Gastroesophageal sphincter (tissue), 3 donors: Measurements from ENCODE around the gene HSPA12B.

Experiments used
- EP300 ChIP-seq: sonication (generic); formaldehyde crosslinking; IDR thresholded peaks from one replicate; pipeline ENCODE4 v1.6.1; 2017; ENCODE audit warnings: antibody characterized with exemption, mild to moderate bottlenecking
- POLR2A ChIP-seq, 2 donors: fragments of 450-650 bp; IDR thresholded peaks; one replicate each; pipeline ENCODE4 v1.6.1; 2017; ENCODE audit warnings: antibody characterized with exemption in 2 of 2, mild to moderate bottlenecking in 2 of 2, moderate library complexity in 1 of 2
- POLR2AphosphoS5 ChIP-seq: sonication (generic); formaldehyde crosslinking; IDR thresholded peaks from one replicate; pipeline ENCODE4 v1.6.1; 2017; ENCODE audit warnings: antibody characterized with exemption
- TF ChIP-seq, protein P1 (sequence below), 4 experiments: fragments of 200-600 bp in 2 of 4; fragments of 450-650 bp in 2 of 4; sonication (generic) in 1 of 4; IDR thresholded peaks; one replicate each; pipeline ENCODE4 v1.5.1; 2017 to 2019; ENCODE audit warnings: antibody characterized with exemption in 4 of 4, mild to moderate bottlenecking in 2 of 4, moderate library complexity in 2 of 4

DNA sequence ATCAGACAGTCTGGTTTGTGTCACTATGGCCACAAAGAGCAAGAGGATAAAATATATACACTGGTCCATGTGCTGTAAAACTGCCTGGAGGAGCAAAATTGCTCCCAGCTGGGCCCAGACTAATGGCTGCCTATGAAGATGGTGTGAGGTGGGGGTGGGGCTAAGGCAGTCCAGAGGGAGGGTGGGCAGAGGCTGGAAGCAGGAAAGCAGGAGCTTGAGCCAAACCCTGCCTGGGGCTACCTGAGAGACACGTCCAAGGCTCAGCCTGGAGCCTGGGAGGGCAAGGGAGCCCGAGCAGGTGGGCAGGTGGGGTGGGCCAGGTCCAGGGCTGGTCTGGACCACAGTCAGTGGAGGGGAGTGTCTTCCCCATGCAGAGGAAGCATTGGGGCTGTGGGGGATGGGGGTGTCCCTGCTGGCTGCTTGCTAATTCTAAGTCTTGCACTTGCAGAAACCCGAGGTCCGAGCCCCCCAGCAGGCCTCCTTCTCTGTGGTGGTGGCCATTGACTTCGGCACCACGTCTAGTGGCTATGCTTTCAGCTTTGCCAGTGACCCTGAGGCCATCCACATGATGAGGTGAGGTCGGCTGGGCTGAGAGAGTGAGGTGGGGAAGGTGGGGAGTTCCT is 9.5 kb downstream of the HSPA12B start:
- TF ChIP-seq, protein P1, sequence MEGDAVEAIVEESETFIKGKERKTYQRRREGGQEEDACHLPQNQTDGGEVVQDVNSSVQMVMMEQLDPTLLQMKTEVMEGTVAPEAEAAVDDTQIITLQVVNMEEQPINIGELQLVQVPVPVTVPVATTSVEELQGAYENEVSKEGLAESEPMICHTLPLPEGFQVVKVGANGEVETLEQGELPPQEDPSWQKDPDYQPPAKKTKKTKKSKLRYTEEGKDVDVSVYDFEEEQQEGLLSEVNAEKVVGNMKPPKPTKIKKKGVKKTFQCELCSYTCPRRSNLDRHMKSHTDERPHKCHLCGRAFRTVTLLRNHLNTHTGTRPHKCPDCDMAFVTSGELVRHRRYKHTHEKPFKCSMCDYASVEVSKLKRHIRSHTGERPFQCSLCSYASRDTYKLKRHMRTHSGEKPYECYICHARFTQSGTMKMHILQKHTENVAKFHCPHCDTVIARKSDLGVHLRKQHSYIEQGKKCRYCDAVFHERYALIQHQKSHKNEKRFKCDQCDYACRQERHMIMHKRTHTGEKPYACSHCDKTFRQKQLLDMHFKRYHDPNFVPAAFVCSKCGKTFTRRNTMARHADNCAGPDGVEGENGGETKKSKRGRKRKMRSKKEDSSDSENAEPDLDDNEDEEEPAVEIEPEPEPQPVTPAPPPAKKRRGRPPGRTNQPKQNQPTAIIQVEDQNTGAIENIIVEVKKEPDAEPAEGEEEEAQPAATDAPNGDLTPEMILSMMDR (IDR thresholded peaks at IDR 0.05) = no peak
- TF ChIP-seq POLR2A (IDR thresholded peaks at IDR 0.05) (no peak), EP300 (no peak), POLR2AphosphoS5 (no peak)
